Loucy (cell line): ENCODE measurements around the gene SNRNP25.

Source experiments
- CTCF ChIP-seq: fragments of 200-600 bp; sonication (generic); conservative IDR thresholded peaks from 2 replicates; pipeline ENCODE4 v1.5.1; 2014; ENCODE audit warnings: mild to moderate bottlenecking, antibody characterized with exemption, low read length
- EZH2phosphoT487 ChIP-seq: fragments of 200-600 bp; IDR thresholded peaks from 2 replicates; pipeline ENCODE4 v1.6.1; 2018; ENCODE audit warnings: antibody characterized with exemption, mild to moderate bottlenecking, moderate library complexity, borderline replicate concordance

GRCh38 chr16:42691-43090 lies 10.9 kb upstream of the SNRNP25 start:
- TF ChIP-seq CTCF: no peak
- no peak for TF ChIP-seq EZH2phosphoT487
